Astrocyte of the cerebellum (primary cell): ENCODE data around the gene PPME1.
"Not testable (repeated sequence)": the region's sequence is repeated elsewhere in the genome, so short reads cannot be mapped to it uniquely, and the experiment has no call there.

Source experiments
- DNase-seq: peaks from one replicate; pipeline ENCODE4 v3.0.0-alpha.2; 2011; ENCODE audit warnings: low read depth
- H3K4me3 ChIP-seq: 2 replicates; pipeline ENCODE4 v1.5.1; 2011; ENCODE audit warnings: mild to moderate bottlenecking, low read depth, low read length, moderate library complexity
- in situ Hi-C: cut with HindIII; loops from 2 replicates; pipeline ENCODE4 v1.10.0; 2017; ENCODE audit warnings: low sequenced_read_pairs
- TF ChIP-seq, protein P1 (sequence below): IDR thresholded peaks from 2 replicates; pipeline ENCODE4 v1.5.1; 2012; ENCODE audit warnings: low read length, low read depth, moderate library complexity, mild to moderate bottlenecking; ENCODE audit errors: missing control alignments

Gene PPME1

DNA sequence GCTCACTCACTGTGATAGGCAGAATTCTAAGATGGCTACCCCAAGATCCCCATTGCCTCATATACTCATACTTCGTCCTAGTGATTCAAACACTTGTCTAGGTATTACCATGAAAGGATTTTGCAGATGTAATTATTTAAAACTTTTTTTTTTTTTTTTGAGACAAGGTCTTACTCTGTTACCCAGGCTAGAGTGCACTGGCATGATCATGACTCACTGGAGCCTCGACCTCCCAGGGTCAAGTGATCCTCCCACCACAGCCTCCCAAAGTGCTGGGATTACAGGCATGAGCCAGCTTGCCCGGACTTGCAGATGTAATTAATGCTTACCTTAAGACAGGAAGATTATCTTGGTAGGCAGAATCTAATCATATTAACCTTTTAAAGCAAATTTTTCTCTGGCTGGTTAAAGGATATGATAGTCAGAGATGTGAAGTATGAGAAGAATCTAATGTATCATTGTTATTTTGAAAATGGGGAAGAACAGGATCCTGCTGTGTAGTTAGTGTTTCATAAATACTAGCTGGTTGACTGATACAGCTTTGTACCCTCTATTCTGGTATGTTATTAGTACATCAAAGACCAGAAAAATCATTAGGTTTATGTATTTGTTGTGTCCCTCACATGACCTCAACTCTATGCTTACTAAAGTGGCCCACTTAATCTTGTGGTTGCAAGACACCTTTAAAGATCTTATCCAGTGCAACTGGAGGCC, 35.8 kb upstream of the PPME1 start:
- TF ChIP-seq, protein P1, sequence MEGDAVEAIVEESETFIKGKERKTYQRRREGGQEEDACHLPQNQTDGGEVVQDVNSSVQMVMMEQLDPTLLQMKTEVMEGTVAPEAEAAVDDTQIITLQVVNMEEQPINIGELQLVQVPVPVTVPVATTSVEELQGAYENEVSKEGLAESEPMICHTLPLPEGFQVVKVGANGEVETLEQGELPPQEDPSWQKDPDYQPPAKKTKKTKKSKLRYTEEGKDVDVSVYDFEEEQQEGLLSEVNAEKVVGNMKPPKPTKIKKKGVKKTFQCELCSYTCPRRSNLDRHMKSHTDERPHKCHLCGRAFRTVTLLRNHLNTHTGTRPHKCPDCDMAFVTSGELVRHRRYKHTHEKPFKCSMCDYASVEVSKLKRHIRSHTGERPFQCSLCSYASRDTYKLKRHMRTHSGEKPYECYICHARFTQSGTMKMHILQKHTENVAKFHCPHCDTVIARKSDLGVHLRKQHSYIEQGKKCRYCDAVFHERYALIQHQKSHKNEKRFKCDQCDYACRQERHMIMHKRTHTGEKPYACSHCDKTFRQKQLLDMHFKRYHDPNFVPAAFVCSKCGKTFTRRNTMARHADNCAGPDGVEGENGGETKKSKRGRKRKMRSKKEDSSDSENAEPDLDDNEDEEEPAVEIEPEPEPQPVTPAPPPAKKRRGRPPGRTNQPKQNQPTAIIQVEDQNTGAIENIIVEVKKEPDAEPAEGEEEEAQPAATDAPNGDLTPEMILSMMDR = no peak
- in situ Hi-C loops = no loop called here
- no peak for DNase-seq
- H3K4me3 ChIP-seq = no peak overlapping the region

DNA sequence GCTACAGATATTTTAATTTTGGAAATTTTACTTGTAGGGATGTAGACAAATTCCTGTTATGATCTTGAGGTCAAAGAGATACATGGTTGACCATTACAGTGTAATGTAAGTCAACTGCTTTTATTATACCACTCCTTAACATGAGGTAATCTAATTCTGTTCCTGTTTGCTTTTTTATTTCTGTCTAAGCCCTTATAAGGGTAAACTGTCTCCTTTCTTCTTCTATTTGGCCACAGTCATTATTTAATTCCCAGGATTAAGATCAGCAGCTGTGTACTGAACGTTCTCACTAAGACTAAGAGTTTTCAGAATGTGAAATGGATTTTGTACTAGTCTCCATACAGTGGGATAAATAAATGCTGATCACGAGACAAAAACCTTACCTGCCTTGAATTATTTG, 33.1 kb upstream of the PPME1 start:
- no peak overlapping the region for H3K4me3 ChIP-seq
- in situ Hi-C loops = no loop called here
- TF ChIP-seq, protein P1 = no peak
- no peak for DNase-seq

DNA sequence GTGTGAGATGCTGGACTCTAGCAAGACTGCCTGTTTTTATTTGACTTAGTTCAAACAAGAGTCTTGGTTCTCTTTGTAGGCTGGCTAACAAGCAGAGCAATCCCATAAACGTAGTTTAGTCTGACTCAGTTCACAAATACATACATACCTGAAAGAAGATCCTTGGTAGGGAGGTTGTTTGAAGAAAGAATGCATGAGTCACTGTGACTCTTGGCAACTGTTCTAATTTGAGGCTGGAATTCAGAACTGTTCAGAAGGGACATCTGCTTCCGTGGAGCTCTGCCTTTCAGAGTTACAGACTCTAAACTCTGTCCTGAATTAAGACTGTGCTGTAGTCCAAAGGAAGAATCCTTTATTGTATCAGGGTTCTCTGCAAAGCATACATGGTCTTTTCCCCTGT, 32.5 kb upstream of the PPME1 start:
- TF ChIP-seq, protein P1 = no peak
- DNase-seq = peak; percentile 97
- no peak overlapping the region for H3K4me3 ChIP-seq
- in situ Hi-C loops = no loop called here

DNA sequence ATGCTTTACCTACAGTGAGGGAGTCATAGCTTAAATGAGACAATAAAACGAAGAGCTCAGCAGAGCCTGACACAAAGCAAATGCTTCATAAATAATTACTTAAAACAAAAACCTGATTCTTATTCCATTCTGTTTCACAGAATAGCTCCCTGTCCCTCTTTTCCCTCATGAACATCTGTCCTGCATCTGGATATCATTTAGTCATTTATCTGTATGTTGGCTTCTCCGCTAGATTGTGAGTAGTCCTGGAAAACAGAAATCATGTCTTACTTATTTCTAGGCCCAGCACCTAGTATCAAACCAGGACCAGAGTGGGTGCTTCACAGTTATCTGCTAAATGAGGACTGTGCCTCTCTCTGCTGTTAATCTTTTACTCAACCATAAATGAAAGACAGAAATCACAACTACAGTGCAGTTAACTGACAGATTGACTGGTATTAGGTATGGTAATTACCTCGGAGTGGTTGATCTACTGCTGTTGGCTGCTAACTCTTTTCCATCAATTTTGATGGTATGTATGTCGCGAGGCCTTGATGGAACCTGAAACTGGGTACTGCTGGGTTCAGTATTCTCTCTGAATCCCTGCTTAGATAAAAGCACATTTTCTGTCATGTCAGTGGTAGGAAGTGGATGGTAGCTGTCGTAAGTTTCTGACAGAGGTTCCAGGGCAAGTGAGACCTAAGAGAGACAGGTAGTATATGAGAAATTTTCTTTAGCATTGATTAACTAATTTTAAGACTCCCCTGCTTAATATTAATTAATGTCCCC, 31.8 kb upstream of the PPME1 start:
- no peak for DNase-seq
- TF ChIP-seq, protein P1 = no peak
- in situ Hi-C loops = no loop called here
- no peak overlapping the region for H3K4me3 ChIP-seq

DNA sequence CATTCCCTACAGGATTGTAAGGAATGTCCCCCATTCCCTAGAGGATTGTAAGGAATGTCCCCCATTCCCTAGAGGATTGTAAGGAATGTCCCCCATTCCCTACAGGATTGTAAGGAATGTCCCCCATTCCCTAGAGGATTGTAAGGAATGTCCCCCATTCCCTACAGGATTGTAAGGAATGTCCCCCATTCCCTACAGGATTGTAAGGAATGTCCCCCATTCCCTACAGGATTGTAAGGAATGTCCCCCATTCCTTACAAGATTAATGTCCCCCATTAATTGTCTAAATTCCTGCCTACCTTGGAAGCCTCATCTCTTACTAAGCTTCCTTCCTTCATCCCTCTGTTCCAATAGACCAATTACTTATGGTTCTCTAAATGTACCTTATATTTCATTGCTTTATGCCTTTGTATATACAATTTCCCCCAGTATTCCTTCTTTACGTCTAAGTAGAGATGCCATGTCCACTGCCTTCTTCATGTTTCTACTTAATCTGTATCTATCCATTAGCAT, 31.1 kb upstream of the PPME1 start:
- DNase-seq, H3K4me3 ChIP-seq, in situ Hi-C loops: not testable (repeated sequence)

DNA sequence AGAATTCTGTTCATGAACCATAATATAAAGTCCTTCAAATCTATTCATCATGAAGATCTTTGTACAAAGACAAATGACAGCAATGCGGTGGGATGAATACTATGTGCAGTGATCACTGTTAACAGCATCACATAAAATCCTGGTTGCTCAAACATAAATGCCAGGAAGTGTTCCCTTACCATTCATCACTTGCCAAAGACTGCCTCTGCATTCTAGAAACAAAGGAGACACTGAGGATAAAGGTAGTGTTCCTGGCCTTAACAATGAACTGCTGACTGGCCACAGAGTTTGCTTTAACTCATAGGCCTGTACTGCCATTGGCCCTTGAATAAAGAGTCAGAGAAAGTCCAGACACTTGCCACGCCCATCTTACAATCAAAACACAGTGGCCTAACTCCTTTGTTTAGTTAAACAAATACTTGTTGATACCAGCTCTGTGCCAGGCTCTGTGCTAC, 29.8 kb upstream of the PPME1 start:
- in situ Hi-C loops = no loop called here
- TF ChIP-seq, protein P1 = no peak
- H3K4me3 ChIP-seq = no peak overlapping the region
- no peak for DNase-seq

DNA sequence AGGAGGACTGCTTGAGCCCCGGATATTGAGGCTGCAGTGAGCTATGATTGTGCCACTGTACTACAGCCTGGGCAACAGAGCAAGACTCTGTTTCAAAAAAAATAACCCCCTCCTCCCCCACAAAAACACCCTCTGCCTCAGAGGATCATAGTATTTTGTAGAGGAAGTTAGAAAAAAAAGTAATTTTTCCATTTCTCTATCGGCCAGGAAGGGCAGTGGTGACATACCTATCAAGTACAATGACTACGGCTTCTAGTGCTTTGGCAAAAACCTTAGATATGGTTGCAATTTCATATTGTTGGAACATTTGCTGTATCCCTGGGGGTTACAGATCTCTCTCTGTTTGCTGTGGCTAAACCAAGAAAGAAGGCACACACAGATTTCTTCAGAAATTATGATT, 29.2 kb upstream of the PPME1 start:
- in situ Hi-C loops = no loop called here
- DNase-seq = no peak

More for the DNA sequence above, 29.2 kb upstream of the PPME1 start:
- TF ChIP-seq, protein P1 = no peak
- no peak overlapping the region for H3K4me3 ChIP-seq
